ENCODE measurements around the gene GNLY.

DNA sequence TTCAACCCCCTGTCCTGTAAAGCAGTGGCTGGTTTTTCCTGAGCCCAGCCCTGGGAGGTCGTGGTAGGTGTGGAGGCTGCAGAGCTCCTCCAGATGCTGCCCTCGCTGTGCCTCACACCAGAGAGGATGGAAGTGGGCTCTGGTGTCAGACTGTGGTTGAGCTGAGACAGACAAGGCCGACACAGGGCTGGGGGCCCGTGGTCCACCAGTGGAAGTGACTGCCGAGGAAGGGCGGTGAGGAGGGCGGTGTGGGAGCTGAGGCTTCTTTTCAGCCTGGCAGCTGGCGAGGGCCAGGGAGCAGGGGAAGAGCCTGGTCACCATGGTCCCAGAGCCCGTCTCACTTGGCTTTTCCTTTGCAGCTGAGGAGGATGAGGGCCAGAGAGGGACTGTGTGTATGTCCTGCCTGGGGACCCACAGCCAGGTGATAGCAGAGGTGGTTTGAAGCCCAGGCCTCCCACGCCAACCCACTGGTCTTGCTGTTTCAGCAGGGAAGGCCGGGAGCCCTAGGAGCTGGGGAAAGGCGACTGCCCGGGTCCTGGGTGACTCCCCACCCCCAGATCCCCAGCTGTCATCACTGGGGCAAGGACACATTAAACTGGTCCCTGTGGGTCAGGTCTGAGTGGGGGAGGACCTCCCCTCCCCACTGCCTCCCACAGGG is 34.7 kb upstream of the GNLY start:
- TF ChIP-seq YY1 (IDR thresholded peaks at IDR 0.05; ENCODE audit: insufficient read depth, insufficient read length) = no peak
- no peak for TF ChIP-seq ZNF274 (IDR thresholded peaks at IDR 0.05; ENCODE audit: low read depth, low read length)

Measured in NT2/D1 (cell line).